ENCODE measurements around the gene SCFD2. TPM values are rescaled to one million over a fixed set of nuclear protein-coding genes. Genes with fewer than 3 reads are reported as not detected.

The SCFD2 gene
- total and polyA plus RNA-seq, 10 of the 15 experiments (the other 5 are each of a cell fraction or from before 2014, with no cell fraction given), result 4.8 to 37.6 (median 24.9) TPM

DNA sequence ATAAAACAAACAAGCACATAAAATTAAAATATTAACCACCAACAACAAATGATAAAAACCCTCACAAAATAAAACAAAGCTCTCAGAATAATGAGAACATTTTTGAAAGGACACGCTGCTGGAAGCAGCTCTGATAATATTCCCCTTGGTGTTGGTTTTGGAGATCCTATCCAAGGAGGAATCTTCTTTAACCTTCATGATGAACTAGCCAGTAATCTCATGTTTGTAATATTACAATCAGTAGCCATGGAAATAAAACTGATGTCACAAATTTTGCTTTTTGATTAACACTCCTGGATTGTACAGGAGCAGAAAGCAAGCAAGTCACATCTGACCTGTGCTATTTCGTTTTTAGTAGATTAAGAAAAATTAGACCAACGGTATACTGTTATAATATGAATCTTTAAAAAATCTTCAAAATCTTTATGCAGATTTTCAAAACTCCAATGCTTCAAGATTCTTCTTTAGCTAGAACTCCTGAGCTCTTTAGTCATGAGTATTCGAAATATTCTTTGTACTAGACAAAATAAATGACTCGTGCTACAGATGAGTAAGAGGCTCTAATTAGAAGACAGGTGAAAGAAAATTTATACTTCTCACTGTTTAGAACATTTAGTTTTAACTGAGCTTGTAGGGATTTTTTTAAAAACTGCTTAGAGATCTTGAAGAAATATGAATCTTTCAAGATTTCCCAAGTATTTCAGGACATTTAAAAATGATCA lies 349.6 kb downstream of the SCFD2 start:
- no peak overlapping the region for H3K9ac ChIP-seq (ENCODE audit: control insufficient read depth, insufficient read depth, low read length)
- ChIA-PET SMC1A (ENCODE audit: uncharacterized antibody, unreplicated experiment) (interaction anchor here (0.9 to 2.8 kb wide), 12 partner anchors 9 to 1217 kb away, joined by 3 to 13 read pairs (median 5); no protein-coding TSS in a partner anchor), POLR2A (interaction anchor here (1.1 kb wide), 1 partner anchor 349 kb away, joined by 3 read pairs; no protein-coding TSS in a partner anchor), CTCF (interaction anchor here (0.8 to 3.8 kb wide), 19 partner anchors 11 to 1217 kb away, joined by 3 to 15 read pairs (median 5); no protein-coding TSS in a partner anchor), RAD21 (ENCODE audit: unreplicated experiment) (interaction anchor here (0.6 to 2.2 kb wide), 15 partner anchors 12 to 1217 kb away, joined by 3 to 9 read pairs (median 3); no protein-coding TSS in a partner anchor)
- H3K36me3 ChIP-seq (ENCODE audit: control insufficient read depth in 2 of 2, insufficient read depth in 2 of 2, low read length in 1 of 2), result no peaks in the 10 kb centered on the region
- in situ Hi-C loops (cut with MboI) (loop anchor here (10.0 kb wide), 1 partner anchor 1209 kb away; the partner anchor contains the start of gene PDGFRA), intact Hi-C loops (cut with micrococcal nuclease; ENCODE audit: unreplicated experiment) (loop anchor here (5.0 to 10.0 kb wide), 6 partner anchors 156 to 1216 kb away; no protein-coding TSS in a partner anchor)
- peaks cover 8% of the 10 kb centered on the region; the same call in 1 of the 2 replicates for H3K4me1 ChIP-seq (ENCODE audit: control insufficient read depth, insufficient read depth, low read length)
- H3K9me3 ChIP-seq (replicated peaks; ENCODE audit: control insufficient read depth, insufficient read depth, low read length), result no peaks in the 10 kb centered on the region
- BruUV-seq (replicated peaks), result no TSS peak
- no peaks in the 10 kb centered on the region for H3K79me2 ChIP-seq (ENCODE audit: control insufficient read depth, insufficient read depth, low read length)
- no peak overlapping the region for H2AFZ ChIP-seq (ENCODE audit: control insufficient read depth, low read depth, low read length)
- no peak overlapping the region for H3K27ac ChIP-seq (ENCODE audit: control insufficient read depth, insufficient read depth)
- ATAC-seq, result no peak
- H4K20me1 ChIP-seq (ENCODE audit: control insufficient read depth, insufficient read depth), result no peaks in the 10 kb centered on the region
- H3K4me3 ChIP-seq, result no peak overlapping the region
- H3K27me3 ChIP-seq (replicated peaks in 1 of 2; ENCODE audit: control insufficient read depth in 2 of 2, insufficient read depth in 2 of 2, low read length in 1 of 2), result no peaks in the 10 kb centered on the region
- TF ChIP-seq CBX3 (IDR thresholded peaks at IDR 0.05; ENCODE audit: borderline replicate concordance, low read depth) (no peak), STAT3 (IDR thresholded peaks at IDR 0.05; ENCODE audit: low read depth, low read length) (no peak), GATAD2B (conservative IDR thresholded peaks at IDR 0.05; ENCODE audit: low read depth) (no peak)
- TF ChIP-seq, protein P1, sequence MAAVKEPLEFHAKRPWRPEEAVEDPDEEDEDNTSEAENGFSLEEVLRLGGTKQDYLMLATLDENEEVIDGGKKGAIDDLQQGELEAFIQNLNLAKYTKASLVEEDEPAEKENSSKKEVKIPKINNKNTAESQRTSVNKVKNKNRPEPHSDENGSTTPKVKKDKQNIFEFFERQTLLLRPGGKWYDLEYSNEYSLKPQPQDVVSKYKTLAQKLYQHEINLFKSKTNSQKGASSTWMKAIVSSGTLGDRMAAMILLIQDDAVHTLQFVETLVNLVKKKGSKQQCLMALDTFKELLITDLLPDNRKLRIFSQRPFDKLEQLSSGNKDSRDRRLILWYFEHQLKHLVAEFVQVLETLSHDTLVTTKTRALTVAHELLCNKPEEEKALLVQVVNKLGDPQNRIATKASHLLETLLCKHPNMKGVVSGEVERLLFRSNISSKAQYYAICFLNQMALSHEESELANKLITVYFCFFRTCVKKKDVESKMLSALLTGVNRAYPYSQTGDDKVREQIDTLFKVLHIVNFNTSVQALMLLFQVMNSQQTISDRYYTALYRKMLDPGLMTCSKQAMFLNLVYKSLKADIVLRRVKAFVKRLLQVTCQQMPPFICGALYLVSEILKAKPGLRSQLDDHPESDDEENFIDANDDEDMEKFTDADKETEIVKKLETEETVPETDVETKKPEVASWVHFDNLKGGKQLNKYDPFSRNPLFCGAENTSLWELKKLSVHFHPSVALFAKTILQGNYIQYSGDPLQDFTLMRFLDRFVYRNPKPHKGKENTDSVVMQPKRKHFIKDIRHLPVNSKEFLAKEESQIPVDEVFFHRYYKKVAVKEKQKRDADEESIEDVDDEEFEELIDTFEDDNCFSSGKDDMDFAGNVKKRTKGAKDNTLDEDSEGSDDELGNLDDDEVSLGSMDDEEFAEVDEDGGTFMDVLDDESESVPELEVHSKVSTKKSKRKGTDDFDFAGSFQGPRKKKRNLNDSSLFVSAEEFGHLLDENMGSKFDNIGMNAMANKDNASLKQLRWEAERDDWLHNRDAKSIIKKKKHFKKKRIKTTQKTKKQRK (IDR thresholded peaks at IDR 0.05; ENCODE audit: low read depth, low read length), result no peak
- FAIRE-seq, result no peak
- no peak for DNase-seq (ENCODE audit: low read depth, low spot score)
- no peak overlapping the region for H3K4me2 ChIP-seq (ENCODE audit: control insufficient read depth, insufficient read depth)
- WGBS (ENCODE audit: insufficient coverage, insufficient replicate concordance, low lambda C conversion rate, missing lambda C conversion rate), result 59% methylated on average over 5 of the region's 5 CpGs
